Stimulated activated CD8-positive, alpha-beta memory T cell treated with anti-CD3 and anti-CD28 coated beads, Interleukin-12 subunit alpha, Interleukin-12 subunit beta, amount 100 ng/mL, for 4 hours (primary cell): ENCODE measurements around the gene THADA.
"Not testable (repeated sequence)": the region's sequence is repeated elsewhere in the genome, so short reads cannot be mapped to it uniquely, and the experiment has no call there.

Experiments
- DNase-seq: peaks from one replicate; pipeline ENCODE4 v3.0.0-alpha.2; 2020; ENCODE audit warnings: low read depth

THADA gene

DNA sequence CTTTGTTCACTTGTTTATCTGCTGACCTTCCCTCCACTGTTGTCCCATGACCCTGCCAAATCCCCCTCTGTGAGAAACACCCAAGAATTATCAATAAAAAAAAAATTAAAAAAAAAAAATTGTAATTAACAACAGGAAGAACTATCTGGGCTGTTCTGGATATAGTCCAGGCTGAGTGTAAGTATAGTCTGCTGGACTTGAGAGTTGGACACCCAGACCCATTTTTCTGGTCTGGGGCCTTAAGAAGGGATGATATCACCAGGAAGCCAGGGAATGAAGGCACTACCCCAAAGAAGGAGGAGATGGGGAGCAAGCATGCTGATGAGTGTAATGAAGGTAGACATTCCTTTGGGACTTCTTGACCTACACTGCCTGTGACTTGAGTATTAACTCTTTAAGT, 297.3 kb downstream of the THADA start:
- DNase-seq = no peak

DNA sequence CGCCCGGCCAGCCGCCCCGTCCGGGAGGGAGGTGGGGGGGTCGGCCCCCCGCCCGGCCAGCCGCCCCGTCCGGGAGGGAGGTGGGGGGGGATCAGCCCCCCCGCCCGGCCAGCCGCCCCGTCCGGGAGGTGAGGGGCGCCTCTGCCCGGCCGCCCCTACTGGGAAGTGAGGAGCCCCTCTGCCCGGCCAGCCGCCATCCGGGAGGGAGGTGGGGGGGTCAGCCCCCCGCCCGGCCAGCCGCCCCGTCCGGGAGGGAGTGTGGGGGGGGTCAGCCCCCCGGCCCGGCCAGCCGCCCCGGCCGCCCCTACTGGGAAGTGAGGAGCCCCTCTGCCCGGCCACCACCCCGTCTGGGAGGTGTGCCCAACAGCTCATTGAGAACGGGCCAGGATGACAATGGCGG, 298.1 kb downstream of the THADA start:
- not testable (repeated sequence) for DNase-seq

DNA sequence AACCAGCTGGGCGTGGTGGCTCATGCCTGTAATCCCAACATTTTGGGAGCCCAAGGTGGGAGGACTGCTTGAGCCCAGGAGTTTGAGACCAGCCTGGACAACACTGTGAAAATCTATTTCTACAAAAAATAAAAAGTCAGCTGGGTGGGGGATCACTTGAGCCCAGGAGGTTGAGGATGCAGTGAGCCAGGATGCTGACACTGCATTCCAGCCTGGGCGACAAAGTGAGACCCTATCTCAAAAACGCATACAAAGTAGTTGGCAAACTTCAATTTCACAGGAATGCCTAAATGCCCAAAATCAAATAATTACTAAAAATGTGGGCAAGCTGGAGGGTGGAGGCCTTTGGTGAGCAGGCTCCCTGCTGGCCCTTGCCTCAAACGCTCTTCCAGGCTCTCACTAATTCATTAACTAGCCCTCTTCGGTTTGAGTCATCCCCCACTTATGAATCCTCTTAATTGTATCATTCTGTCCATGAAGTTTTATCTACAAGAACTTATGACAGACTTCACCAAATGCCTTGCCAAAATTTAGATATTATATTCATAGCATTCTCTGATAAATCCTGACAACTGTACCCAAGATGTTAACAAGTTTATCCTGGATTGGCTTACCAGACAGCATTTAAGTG, 300.8 kb downstream of the THADA start:
- DNase-seq = no peak

DNA sequence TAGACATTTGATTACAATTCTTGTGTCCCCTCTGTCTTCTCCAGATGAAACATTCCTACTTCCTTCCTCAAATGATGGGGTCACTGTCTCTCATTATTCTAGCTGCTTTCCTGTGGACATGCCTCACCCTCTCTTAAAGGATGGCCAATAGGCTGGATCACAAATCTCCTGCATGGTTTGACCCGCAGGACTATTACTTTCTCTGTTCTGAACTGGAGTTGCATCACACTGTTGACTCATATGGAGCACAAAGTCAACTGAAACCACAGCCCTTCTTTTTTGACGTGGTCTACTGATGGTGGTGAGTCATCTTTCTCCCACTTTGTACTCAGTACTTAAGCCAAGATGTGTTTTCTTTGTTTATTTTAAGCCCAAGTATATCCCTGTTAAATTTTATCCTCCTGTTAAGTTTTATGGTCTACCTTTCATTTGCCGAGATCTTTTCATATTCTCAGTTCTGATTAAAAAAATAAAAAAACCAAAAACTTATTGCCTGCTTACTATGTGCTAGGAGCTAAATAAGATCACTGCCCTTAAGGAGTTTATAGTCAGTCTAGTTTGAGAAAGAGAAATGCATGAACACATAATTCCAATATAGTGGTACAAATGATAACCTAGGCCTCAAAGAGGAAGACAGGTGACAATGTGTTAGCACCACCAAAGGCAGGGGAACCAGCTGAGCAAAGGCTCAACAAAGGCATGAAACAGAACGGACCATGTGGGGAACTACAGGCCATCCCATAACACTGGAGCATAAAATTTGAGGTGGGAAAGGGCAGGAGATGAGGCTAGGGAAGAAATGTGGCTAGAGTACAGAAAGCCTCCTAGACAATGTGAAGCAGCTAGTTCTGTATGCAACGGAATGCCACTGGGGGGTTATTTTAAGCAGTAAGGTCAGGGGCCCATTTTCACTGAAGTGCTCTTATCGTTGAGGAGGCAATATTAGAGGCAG, 301.8 kb downstream of the THADA start:
- no peak for DNase-seq

DNA sequence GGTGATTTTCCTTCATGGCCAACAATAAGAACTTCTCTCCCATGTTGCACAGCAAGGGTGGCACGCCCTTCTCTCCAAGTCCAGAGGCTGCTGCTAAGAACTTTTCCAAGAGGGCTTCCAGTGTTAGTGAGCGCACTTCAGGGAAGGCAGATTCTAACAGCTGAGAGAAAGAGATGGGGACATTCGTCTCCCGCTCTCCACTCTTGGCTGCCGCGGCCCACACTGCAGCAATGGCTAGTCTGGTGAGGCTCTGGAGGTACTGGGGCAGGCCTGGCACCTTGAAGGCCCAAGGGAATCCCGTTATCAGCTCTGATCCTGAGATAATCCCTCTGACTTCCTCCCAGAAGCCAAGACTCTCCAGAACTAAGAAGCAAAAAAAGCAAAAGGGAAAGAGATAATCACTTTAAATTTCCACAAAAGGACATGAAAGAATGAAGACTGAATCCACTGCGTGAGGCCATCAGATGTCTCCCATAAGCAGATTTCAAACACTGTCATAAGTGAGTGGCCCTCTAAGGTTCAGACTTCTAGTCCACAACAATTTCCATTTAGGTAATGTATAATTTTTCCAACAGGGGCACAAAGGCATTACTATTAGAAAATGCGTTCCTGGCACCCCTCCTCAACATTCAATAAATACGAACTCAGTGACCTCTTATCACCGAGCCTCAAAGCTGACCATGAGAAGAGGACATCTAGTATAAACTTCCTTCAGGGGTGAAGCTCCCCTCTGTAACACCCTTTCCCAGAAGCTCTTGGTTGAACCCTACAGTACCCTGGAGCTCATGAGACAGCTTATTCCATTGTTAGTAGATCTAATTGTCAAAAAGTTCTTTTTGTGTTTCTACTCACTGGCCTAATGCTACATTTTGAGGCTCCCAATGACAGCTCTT, 302.7 kb downstream of the THADA start:
- DNase-seq = no peak

DNA sequence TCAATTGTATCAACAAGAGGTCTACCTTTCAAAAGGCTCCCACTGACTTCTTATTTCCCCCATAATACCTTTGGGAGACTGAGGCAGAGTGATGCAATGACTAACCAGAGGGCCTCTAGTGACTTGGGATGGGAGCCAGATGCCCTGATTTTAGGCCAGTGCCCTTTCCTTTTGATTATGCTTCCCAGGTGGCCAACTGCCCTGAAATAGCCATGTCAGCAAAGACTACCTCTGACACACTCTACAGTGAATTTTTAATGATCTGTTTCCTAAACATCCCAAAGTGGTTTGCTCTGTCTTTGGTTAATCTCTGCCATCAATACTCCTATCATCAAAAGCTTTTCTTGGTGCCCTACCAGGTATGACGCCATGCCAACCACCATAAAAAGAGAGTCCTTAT, 303.5 kb downstream of the THADA start:
- DNase-seq = no peak

DNA sequence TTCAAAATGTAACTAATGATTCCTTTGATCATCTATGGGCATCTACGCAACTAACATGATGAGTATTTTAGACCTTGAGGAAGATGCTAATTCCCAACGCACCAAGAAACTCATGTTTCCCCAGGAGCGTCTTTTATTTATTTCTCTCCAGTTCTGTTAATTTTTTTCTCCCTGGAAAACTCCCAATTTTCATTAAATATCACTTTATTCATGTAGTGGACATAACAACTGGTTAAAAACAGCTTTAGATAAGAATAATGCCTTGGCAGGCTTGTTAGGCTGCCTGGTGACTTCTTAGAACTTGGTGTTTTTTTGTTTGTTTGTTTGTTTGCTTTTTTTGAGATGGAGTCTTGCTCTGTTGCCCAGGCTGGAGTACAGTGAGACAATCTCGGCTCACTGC, 306.5 kb downstream of the THADA start:
- DNase-seq = no peak

DNA sequence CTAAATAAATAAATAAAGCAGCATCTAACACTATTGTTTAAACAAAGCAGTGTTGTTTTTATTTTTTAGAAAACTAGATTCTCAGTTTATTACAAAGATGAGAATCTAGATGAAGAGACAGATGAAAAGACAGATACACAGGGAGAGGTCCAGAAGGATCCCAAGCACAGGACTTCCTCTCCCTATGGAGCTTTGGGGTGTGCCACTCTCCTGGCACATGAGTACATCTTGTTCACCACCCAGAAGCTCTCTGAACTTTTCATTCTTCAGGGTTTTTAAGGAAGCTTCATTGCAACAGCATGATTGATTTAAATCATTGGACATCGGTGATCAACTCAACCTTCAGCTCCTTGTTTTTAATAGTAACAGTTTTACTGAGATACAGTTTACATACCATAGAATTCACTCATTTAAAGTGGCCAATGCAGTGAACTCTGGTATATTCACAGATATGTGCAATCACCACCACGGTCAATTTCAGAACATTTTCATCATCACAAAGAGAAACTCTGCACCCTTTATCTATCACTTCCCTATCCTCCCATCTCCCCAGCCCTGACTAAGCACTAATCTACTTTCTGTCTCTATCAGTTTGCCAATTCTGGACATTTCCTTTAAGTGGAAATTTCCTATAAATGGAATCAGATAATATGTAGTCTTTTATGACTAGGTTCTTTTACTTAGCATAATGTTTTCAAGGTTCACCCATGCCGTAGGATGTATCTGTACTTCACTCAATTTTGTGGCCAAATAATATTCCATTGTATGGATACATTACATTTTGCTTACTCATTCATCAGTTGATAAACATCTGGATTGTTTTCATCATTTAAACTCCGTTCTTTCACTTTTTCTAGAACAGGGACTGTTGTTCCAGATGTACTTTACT, 307.2 kb downstream of the THADA start:
- DNase-seq = no peak

DNA sequence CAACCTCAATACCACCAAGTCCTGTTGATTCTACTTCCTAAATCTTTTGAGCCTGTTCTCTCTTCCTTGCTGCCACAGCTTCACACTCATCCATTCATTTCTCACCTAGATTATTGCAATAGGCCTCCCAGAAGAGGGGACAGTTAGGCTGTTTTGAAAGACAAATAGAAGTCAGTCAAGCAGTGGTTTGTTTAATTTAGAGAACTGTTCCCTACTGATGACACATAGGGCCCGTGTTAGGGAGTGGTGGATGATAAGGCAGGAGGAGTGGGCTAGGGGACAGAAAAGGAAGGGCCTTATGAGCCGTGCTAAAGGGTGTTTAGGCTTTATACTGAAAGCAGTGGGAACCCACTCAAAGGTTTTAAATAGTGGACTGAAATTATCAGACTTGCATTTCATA, 309.9 kb downstream of the THADA start:
- no peak for DNase-seq

DNA sequence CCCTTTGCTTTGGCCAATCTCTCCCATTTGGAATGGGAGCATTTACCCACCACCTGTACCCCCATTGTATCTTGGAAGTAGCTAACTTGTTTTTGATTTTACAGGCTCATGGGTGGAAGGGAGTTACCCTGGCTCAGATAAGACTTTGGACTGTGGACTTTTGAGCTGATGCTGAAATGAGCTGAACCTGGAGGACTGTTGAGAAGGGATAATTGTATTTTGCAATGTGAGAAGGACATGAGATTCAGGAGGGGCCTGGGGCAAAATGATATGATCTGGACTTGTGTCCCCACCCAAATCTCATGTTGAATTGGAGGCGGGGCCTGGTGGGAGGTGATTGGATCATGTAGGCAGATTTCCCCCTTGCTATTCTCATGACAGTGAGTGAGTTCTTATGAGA, 310.9 kb downstream of the THADA start:
- no peak for DNase-seq

DNA sequence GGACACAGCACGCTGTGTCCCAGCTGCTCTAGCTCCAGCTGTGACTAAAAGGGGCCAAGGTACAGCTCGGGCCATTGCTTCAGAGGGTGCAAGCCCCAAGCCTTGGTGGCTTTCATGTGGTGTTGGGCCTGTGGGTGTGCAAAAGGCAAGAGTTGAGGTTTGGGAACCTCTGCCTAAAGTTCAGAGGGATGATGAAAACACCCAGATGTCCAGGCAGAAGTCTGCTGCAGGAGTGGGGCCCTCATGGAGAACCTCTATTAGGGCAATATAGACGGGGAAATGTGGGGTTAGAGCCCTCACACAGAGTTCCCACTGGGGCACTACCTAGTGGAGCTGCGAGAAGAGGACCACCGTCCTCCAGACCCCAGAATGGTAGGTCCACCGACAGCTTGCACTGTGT, 311.5 kb downstream of the THADA start:
- not testable (repeated sequence) for DNase-seq

DNA sequence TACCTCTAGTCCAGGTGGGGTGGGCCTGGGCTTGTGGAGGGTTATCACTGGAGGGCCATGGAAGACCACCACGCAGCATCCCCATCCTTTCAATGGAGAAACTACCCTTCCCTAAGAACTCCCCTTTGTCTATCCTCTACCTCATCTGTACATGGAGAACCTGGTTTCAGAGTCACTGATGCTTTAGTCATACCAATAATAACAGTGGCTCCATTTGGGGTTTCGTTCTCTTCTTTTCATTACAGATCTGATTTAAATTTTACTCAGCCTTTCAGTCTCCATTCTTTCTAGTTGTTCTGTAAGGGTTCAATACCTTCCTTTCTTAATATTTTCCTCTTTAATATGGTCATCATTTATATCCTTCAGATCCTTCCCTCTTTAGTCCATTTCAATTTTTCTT, 314.8 kb downstream of the THADA start:
- DNase-seq = no peak

DNA sequence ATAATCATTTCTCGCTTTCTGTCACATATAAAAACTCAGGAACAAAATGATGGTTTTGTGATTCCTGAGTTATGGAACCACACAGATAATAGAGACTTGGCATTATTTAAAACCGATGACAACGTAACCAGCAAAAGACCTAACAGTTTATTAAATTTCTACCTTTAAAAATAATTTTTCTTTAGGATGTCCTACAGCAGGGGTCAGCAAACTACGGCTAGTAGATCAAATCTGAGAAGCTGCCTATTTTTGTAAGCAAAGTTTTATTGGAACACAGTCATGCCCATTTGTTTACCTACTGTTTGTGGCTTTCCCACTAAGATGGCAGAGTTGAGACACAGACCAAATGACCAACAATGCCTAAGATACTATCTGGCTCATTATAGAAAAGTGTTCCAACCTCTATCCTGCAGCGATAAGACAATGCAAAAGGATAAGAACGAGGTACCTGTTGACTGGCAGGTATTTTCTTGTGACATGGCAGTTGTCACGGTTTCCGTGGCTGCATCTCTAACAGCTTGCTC, 316.5 kb downstream of the THADA start:
- no peak for DNase-seq

DNA sequence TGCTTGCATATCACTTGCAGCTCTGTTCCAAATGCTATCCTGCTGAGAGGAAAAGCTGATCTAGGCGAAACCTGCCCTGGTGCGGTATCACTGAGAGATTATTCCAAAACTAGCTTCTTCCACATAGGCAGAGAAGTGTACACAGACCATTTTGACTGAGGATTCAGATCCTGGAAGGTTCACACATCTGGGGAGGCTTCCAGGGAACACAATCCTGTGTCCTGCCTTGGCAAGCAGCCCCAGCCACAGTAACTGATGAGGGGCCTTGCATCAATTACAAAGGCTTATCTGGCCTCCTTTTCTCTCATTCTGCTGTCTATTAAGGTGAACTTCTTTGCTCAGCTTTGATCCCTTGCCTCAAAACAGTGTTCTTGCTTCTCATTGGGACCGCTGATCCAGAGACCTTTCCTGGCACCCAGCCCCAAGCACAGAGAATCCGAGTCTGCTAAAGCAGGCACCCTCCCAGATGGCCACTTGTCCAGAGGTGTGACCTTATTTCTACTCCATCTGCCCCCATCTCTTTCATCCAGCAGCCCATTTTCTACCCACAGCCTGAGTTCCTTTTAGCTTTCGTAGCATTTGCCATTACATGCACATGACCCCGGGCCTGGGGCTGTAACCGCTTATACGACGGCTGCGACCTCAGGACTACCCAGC, 317.1 kb downstream of the THADA start:
- DNase-seq = no peak

DNA sequence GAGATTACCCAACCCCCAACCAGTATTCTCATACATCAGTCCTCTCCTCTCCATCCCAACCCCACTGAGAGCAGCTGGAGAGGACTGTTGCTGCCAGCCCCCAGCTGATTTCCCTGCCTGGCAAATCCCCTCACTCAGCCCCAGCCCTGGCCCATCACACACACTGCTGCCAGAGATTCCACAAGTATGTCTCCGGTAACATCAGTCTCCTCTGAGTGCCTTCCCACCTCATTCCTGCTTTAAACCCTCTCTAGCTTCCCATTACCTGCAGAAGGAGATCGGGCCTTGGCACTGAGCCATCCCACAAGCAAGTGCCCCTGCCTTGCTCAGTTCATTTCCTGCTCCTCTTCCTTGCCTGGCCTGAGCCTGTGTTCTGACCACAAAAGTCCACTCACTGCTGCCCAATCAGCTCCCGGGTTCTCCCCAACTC, 318.9 kb downstream of the THADA start:
- no peak for DNase-seq

DNA sequence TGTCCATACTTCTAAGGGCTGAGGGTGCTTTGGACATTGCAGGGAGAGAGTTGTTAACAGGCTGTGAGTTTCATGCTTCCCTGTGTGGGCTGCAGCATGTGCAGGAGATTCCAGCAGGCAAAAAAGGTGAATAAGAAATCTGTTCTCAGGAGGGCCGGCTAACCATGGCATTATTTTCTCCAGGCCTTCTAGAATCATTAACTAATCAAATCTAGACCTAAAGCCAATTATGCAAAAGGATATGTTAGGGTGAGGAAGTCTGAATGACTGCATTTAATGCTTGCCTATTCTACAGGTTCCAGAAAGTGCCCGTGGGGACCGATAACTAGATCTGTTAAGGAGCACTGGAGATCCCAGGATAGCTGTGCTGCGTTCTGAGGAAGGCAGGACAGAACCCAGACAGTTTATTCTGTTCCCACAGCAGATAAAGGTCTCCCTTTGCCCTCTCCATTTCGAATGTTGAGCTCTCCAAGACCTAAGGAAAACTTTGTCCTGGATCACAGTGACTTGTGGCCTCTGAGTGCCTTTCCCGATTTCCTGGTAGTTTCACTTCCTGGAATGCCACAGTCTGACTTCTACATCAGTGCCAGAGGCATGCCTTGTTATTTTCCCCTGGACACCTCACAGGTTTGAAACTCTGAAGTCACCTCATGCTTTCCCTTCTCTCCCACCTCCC, 319.4 kb downstream of the THADA start:
- DNase-seq = no peak

DNA sequence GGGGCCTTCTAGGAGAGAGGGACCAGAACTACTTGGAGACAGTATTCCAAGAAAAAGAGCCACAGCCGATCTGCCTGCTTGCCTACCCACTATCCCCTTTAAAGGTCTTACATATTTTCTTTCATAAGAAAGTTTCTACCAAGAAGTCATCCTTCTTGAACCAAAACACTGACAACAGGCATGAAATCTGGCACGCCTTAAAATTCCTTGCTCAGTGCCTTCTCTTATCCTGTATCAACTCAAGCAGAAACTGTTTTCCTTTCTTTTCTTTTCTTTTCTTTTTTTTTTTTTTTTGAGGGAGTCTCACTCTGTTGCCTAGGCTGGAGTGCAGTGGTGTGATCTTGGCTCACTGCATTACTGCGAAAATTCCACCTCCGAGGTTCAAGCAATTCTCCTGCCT, 321.1 kb downstream of the THADA start:
- DNase-seq = no peak

DNA sequence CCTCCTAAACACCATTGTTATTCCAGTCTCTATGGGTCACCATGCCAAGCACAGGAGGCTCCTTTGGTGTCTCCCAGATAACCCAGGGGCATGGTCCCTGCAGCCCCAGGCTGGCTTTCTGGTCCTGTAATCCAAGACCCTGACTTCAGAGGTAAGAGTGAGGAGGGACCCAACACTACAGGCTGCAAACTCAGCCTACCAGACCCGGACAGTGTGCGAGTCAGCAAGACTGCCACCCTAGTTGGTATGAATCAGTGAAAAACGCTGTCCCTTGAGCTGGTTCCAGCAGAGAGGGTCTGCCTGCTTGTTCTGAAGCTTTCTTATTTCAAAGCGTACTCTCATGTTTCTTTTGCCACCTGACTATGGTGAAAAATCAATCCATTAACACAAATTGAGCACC, 321.8 kb downstream of the THADA start:
- DNase-seq = no peak

DNA sequence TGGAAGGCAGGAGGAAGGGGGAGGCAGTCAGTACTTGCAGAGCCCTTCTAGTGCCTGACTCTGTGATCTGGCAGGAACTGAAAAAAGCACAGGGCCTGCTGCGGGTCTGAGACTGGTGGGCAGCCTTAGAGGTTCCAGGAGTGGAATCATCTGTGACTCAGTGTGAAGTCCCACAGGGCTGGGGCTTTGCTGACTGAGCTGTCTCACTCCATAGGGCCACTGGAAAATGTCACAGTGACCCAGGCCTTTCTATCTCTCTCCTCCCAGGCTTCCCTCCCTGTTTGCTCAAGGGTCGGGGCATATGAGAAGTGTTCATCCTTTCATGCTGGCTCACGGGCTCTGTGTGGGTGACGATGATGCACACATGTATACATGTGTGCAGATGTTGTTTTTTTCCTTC, 322.3 kb downstream of the THADA start:
- DNase-seq = no peak
